Measurements from ENCODE around the gene HTR4.

DNA sequence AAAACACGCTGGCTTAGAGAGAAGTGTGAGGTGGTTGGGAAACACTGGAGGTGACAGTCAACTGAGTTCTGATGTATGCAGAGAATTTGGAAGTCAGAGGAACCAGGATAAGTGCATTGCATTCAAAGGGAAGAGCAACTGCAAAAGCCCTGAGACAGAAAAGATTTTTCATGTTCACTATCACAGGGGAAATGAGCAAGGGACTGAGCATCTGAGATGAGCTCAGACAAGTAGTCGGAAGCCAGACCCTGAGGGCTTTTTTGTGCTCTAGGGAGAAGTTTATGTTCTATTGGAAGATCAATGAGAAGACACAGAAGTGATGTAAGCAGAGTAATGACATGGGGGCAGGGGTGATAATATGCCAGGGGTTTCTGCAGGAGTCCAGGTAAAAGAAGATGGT lies 97.5 kb downstream of the HTR4 start:
- TF ChIP-seq, protein P1, sequence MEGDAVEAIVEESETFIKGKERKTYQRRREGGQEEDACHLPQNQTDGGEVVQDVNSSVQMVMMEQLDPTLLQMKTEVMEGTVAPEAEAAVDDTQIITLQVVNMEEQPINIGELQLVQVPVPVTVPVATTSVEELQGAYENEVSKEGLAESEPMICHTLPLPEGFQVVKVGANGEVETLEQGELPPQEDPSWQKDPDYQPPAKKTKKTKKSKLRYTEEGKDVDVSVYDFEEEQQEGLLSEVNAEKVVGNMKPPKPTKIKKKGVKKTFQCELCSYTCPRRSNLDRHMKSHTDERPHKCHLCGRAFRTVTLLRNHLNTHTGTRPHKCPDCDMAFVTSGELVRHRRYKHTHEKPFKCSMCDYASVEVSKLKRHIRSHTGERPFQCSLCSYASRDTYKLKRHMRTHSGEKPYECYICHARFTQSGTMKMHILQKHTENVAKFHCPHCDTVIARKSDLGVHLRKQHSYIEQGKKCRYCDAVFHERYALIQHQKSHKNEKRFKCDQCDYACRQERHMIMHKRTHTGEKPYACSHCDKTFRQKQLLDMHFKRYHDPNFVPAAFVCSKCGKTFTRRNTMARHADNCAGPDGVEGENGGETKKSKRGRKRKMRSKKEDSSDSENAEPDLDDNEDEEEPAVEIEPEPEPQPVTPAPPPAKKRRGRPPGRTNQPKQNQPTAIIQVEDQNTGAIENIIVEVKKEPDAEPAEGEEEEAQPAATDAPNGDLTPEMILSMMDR (IDR thresholded peaks at IDR 0.05), result no peak
- TF ChIP-seq EZH2 (IDR thresholded peaks at IDR 0.05), result no peak

Measured in neural progenitor cell (in vitro differentiated cells).